K562 (cell line): ENCODE results near the gene ABCA3. TPM values are rescaled to one million over a fixed set of nuclear protein-coding genes. Genes with fewer than 3 reads are reported as not detected.

Experiments used
- ATAC-seq: fragments of 200-7000 bp; cut with Tn5 transposase; 3 replicates; pipeline ENCODE4 v1.9.1; 2020; ENCODE audit warnings: moderate library complexity
- BruUV-seq: library from RNA; stranded (reverse); fragments of 400-500 nt; replicated peaks from 2 replicates; lab custom pipeline; 2021; lab: Mats Ljungman, UMichigan
- CTCF ChIA-PET: fragments of 300-600 bp; formaldehyde crosslinking; extraction: SDS; loops from one replicate; lab custom pipeline; 2021; ENCODE audit warnings: low intra/inter-chr PET ratio; lab: Yijun Ruan, JAX
- POLR2A ChIA-PET: fragments of 300-600, 350-650 bp; sonication (Branson Sonifier 250); formaldehyde crosslinking; extraction: SDS; loops from one replicate; lab custom pipeline; 2021; ENCODE audit warnings: antibody characterized with exemption, inconsistent platforms; lab: Yijun Ruan, JAX
- DNase-seq, 4 experiments: peaks; one replicate each; pipeline versions ENCODE4 v3.0.0 to v3.0.0-alpha.2; 2011 to 2018; ENCODE audit warnings: low spot score in 3 of 4, mixed read lengths in 3 of 4; ENCODE audit errors: extremely low read depth in 1 of 4
- FAIRE-seq: peaks from 2 replicates; lab custom pipeline; 2011; peaks lifted over from hg19 to GRCh38; lab: Jason Lieb, UNC
- H2AFZ ChIP-seq: 2 replicates; pipeline ENCODE4 v1.6.0; 2011; ENCODE audit warnings: low read depth, low read length, control low read depth, inconsistent platforms
- H3K27ac ChIP-seq: fragments of 200-600 bp; 3 replicates; pipeline ENCODE4 v1.8.0; 2011; ENCODE audit warnings: low read depth, mild to moderate bottlenecking, control low read depth, inconsistent platforms, low read length, moderate library complexity, mixed read lengths; ENCODE audit errors: extremely low read depth
- H3K27me3 ChIP-seq, 2 experiments: fragments of 300-600 bp in 1 of 2; 2 replicates in 1 of 2; 3 replicates in 1 of 2; pipeline versions ENCODE4 v1.6.0 to v1.8.0; 2011; ENCODE audit warnings: inconsistent platforms in 2 of 2, low read length in 2 of 2, mild to moderate bottlenecking in 1 of 2, mixed read lengths in 1 of 2, moderate library complexity in 1 of 2; ENCODE audit not compliant: control insufficient read depth in 2 of 2, insufficient read depth in 2 of 2
- H3K36me3 ChIP-seq: fragments of 300-600 bp; 3 replicates; pipeline ENCODE4 v1.8.0; 2011; ENCODE audit warnings: mild to moderate bottlenecking, low read length, inconsistent platforms; ENCODE audit not compliant: control insufficient read depth, insufficient read depth
- H3K4me1 ChIP-seq, 2 experiments: fragments of 200-600 bp in 1 of 2; replicated peaks in 1 of 2; 2 replicates in 1 of 2; 3 replicates in 1 of 2; pipeline versions ENCODE4 v1.5.1 to v1.8.0; 2011; ENCODE audit warnings: inconsistent platforms in 2 of 2, low read length in 2 of 2, mild to moderate bottlenecking in 1 of 2, mixed read lengths in 1 of 2, moderate library complexity in 1 of 2; ENCODE audit not compliant: control insufficient read depth in 2 of 2, insufficient read depth in 2 of 2
- H3K4me2 ChIP-seq: 2 replicates; pipeline ENCODE4 v1.6.1; 2011; ENCODE audit warnings: low read length, control low read depth, inconsistent platforms, mixed read lengths; ENCODE audit not compliant: insufficient read depth
- H3K4me3 ChIP-seq: fragments of 200-600 bp; sonication (generic), shearing (Covaris generic); 2 replicates; pipeline ENCODE4 v1.5.1; 2016; ENCODE audit warnings: control low read depth, inconsistent platforms
- H3K79me2 ChIP-seq: fragments of 200-600 bp; 3 replicates; pipeline ENCODE4 v1.8.0; 2011; ENCODE audit warnings: low read length, inconsistent platforms; ENCODE audit not compliant: control insufficient read depth, insufficient read depth
- H3K9ac ChIP-seq, 2 experiments: 2 replicates each; pipeline versions ENCODE4 v1.6.0 to v1.6.1; 2011; ENCODE audit warnings: low read depth in 2 of 2, low read length in 2 of 2, control low read depth in 1 of 2, inconsistent platforms in 1 of 2, mild to moderate bottlenecking in 1 of 2, mixed read lengths in 1 of 2; ENCODE audit not compliant: insufficient read depth in 1 of 2
- H3K9me1 ChIP-seq: one replicate; pipeline ENCODE4 v1.6.0; 2011; ENCODE audit warnings: inconsistent platforms, mild to moderate bottlenecking, low read length, moderate library complexity; ENCODE audit not compliant: control insufficient read depth, insufficient read depth
- H3K9me3 ChIP-seq: replicated peaks from 2 replicates; pipeline ENCODE4 v1.5.1; 2011; ENCODE audit warnings: low read depth, low read length, inconsistent platforms; ENCODE audit not compliant: control insufficient read depth, insufficient read depth
- H4K20me1 ChIP-seq: replicated peaks from 2 replicates; pipeline ENCODE4 v1.6.1; 2011; ENCODE audit warnings: low read length, inconsistent platforms, mixed read lengths; ENCODE audit not compliant: control insufficient read depth, insufficient read depth
- GTF2F1 ChIP-seq: IDR thresholded peaks from 2 replicates; pipeline ENCODE4 v1.6.1; 2011; ENCODE audit warnings: low read depth, low read length, improper control_type of control experiment
- HSF4 ChIP-seq: fragments of 250-450 bp; sonication (Bioruptor Pico); IDR thresholded peaks from 2 replicates; pipeline ENCODE4 v2.1.2; 2022; ENCODE audit warnings: mild to moderate bottlenecking, moderate library complexity, borderline replicate concordance
- MEIS2 ChIP-seq: fragments of 450-650 bp; IDR thresholded peaks from 2 replicates; pipeline ENCODE4 v1.6.1; 2014; ENCODE audit warnings: mild to moderate bottlenecking; ENCODE audit not compliant: partially characterized antibody
- POLR3G ChIP-seq: IDR thresholded peaks from 2 replicates; pipeline ENCODE4 v1.6.1; 2011; ENCODE audit not compliant: insufficient read length, insufficient replicate concordance; ENCODE audit errors: extremely low read depth
- PPARD ChIP-seq: fragments of 250-450 bp; sonication (Bioruptor Pico); IDR thresholded peaks from 2 replicates; pipeline ENCODE4 v1.8.0; 2022; ENCODE audit warnings: inconsistent platforms, mild to moderate bottlenecking, moderate library complexity
- ZNF384 ChIP-seq: IDR thresholded peaks from 2 replicates; pipeline ENCODE4 v1.6.1; 2012; ENCODE audit warnings: low read depth, low read length, improper control_type of control experiment
- ZNF696 ChIP-seq: fragments of 250-450 bp; sonication (Bioruptor Pico); conservative IDR thresholded peaks from 2 replicates; pipeline ENCODE4 v1.4.0; 2020; ENCODE audit warnings: mild to moderate bottlenecking, moderate library complexity
- ZNF830 ChIP-seq: fragments of 250-450 bp; sonication (Bioruptor Pico); IDR thresholded peaks from 2 replicates; pipeline ENCODE4 v1.5.0; 2021; ENCODE audit warnings: mild to moderate bottlenecking
- WGBS: fragments of 100-300 bp; shearing (Covaris generic); methylation state at CpG from one replicate; pipeline ENCODE4 v1.1.6; 2016; ENCODE audit warnings: low coverage, mixed read lengths; ENCODE audit not compliant: insufficient coverage; ENCODE audit errors: missing lambda C conversion rate; 5-methylcytosine and 5-hydroxymethylcytosine counted together
- in situ Hi-C: fragments of 300-500 bp; cut with MboI; formaldehyde crosslinking; loops from 4 replicates; pipeline ENCODE4 v1.15.0; 2018; ENCODE audit warnings: inconsistent platforms, mixed read lengths
- intact Hi-C: fragments of 100-400 bp; cut with micrococcal nuclease; formaldehyde crosslinking; loops from 2 replicates; pipeline ENCODE4 v1.14.2; 2022
- polyA plus RNA-seq, 8 experiments: library from polyadenylated mRNA; depleted of rRNA in 4 of 8; stranded (reverse) in 5 of 8; unstranded in 3 of 8; fragments of >200 nt; fragmentation: Nextera tagmentation in 2 of 8; fragmentation: Illumina TruSeq in 1 of 8; extraction: Ambion mirVana in 2 of 8; extraction: Trizol in 1 of 8; gene quantifications; 2 replicates each; pipeline versions ENCODE4 v1.2.1 to v1.2.3, GENCODE V29; 2011 to 2014; ENCODE audit warnings: inconsistent platforms in 1 of 8, missing spikeins in 1 of 8
- total RNA-seq, 7 experiments: library from RNA; depleted of rRNA in 6 of 7; stranded (reverse); fragments of >200 nt in 6 of 7; fragmentation: Illumina TruSeq in 2 of 7; extraction: Trizol in 2 of 7; gene quantifications; 2 replicates each; pipeline versions ENCODE4 v1.2.1 to v1.2.3, GENCODE V29; 2011 to 2021; ENCODE audit warnings: low replicate concordance in 1 of 7
- TF ChIP-seq, protein P1 (sequence below), 2 experiments: fragments of 450-650 bp in 1 of 2; sonication (generic) in 1 of 2; formaldehyde crosslinking in 1 of 2; IDR thresholded peaks in 1 of 2; conservative IDR thresholded peaks in 1 of 2; 2 replicates each; pipeline versions ENCODE4 v1.6.1 to v1.8.1; 2016 to 2023; ENCODE audit warnings: mild to moderate bottlenecking in 2 of 2, moderate library complexity in 2 of 2, inconsistent platforms in 1 of 2, missing genetic modification reagents in 1 of 2
- TF ChIP-seq, protein P2 (sequence below): fragments of 250-450 bp; sonication (Bioruptor Pico); IDR thresholded peaks from 2 replicates; pipeline ENCODE4 v1.8.0; 2021; ENCODE audit warnings: moderate library complexity, mild to moderate bottlenecking, inconsistent platforms
- TF ChIP-seq, protein P3 (sequence below): fragments of 450-650 bp; IDR thresholded peaks from 2 replicates; pipeline ENCODE4 v1.7.0; 2016; ENCODE audit warnings: borderline replicate concordance
- TF ChIP-seq, protein P4 (sequence below): fragments of 250-450 bp; sonication (Bioruptor Pico); IDR thresholded peaks from 2 replicates; pipeline ENCODE4 v1.4.0; 2020

Gene ABCA3
- total and polyA plus RNA-seq, 9 of the 15 experiments (the other 6 are each of a cell fraction or from before 2014, with no cell fraction given), result 0.66 to 23.7 (median 6.9) TPM

DNA sequence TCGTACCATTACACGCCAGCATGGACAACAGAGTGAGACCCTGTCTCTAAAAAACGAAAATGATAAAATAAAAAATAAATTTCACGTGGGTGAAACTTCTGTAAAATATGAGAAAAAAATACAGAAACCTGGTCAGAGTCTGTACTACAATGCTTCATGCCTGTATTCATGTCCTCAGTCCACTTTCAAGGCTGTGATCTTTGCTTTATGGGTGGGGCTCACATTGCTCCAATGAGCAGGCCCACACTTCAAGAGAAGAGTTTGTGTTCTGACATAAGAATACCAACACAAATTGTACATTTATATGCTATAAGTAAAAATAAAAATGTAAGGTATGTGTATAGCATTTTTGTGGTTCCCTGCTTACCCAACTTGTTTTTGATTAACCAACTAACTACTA lies 32.2 kb upstream of the ABCA3 start (continued):
- TF ChIP-seq ZNF384, result no peak
- TF ChIP-seq, protein P1, sequence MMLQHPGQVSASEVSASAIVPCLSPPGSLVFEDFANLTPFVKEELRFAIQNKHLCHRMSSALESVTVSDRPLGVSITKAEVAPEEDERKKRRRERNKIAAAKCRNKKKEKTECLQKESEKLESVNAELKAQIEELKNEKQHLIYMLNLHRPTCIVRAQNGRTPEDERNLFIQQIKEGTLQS (IDR thresholded peaks at IDR 0.05), result no peak
- TF ChIP-seq, protein P1 (CRISPR knock-in tag; conservative IDR thresholded peaks at IDR 0.05), result no peak

DNA sequence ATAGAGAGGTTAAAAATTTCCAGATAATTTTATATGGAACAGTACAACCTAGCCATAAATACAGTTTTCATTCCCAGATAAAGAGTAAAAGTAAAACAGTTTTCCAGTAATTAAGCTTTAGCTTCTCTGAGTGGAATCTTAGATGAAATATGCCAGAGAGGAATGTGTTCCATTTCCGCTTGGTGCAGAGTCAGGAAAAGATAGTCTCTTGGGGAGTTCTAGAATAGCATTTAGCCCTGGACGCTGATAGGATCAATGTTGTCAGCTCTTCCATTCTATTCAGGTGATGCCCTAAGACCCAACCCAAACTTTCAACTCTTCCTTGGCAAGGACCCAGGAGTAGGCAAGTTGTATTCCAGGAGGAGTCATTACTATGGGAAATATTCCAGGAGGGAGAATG lies 30.9 kb upstream of the ABCA3 start:
- in situ Hi-C loops (no loop called here), intact Hi-C loops (no loop called here)
- ChIA-PET POLR2A (interaction anchor here (1.0 kb wide), 1 partner anchor 9 kb away, joined by 3 read pairs; no protein-coding TSS in a partner anchor), CTCF (interaction anchor here (0.5 kb wide), 1 partner anchor 42 kb away, joined by 5 read pairs; no protein-coding TSS in a partner anchor)
- Histone ChIP-seq H3K27ac (no peak overlapping the region), H3K4me3 (no peak overlapping the region), H3K9me1 (no peaks in the 10 kb centered on the region), H3K27me3 (peaks cover 12 to 25% of the 10 kb centered on the region in 2 experiments; a peak in 4 of 5 replicates), H2AFZ (no peak overlapping the region), H3K9me3 (no peaks in the 10 kb centered on the region), H3K9ac (no peak overlapping the region), H3K4me1 (no peaks in the 10 kb centered on the region), H3K36me3 (no peaks in the 10 kb centered on the region), H3K4me2 (no peak overlapping the region), H3K79me2 (no peaks in the 10 kb centered on the region), H4K20me1 (no peaks in the 10 kb centered on the region)
- no peak for ATAC-seq
- no peak for DNase-seq
- BruUV-seq, result no TSS peak
- FAIRE-seq, result no peak
- 0% methylated on average over 2 of the region's 2 CpGs for WGBS
- TF ChIP-seq MEIS2 (no peak), HSF4 (CRISPR knock-in tag) (no peak), ZNF830 (CRISPR knock-in tag) (no peak), GTF2F1 (no peak), PPARD (CRISPR knock-in tag) (no peak), ZNF696 (no peak), POLR3G (no peak)
- TF ChIP-seq, protein P2, sequence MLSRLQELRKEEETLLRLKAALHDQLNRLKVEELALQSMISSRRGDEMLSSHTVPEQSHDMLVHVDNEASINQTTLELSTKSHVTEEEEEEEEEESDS (CRISPR knock-in tag), result no peak
- TF ChIP-seq, protein P3, sequence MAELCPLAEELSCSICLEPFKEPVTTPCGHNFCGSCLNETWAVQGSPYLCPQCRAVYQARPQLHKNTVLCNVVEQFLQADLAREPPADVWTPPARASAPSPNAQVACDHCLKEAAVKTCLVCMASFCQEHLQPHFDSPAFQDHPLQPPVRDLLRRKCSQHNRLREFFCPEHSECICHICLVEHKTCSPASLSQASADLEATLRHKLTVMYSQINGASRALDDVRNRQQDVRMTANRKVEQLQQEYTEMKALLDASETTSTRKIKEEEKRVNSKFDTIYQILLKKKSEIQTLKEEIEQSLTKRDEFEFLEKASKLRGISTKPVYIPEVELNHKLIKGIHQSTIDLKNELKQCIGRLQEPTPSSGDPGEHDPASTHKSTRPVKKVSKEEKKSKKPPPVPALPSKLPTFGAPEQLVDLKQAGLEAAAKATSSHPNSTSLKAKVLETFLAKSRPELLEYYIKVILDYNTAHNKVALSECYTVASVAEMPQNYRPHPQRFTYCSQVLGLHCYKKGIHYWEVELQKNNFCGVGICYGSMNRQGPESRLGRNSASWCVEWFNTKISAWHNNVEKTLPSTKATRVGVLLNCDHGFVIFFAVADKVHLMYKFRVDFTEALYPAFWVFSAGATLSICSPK, result no peak
- TF ChIP-seq, protein P4, sequence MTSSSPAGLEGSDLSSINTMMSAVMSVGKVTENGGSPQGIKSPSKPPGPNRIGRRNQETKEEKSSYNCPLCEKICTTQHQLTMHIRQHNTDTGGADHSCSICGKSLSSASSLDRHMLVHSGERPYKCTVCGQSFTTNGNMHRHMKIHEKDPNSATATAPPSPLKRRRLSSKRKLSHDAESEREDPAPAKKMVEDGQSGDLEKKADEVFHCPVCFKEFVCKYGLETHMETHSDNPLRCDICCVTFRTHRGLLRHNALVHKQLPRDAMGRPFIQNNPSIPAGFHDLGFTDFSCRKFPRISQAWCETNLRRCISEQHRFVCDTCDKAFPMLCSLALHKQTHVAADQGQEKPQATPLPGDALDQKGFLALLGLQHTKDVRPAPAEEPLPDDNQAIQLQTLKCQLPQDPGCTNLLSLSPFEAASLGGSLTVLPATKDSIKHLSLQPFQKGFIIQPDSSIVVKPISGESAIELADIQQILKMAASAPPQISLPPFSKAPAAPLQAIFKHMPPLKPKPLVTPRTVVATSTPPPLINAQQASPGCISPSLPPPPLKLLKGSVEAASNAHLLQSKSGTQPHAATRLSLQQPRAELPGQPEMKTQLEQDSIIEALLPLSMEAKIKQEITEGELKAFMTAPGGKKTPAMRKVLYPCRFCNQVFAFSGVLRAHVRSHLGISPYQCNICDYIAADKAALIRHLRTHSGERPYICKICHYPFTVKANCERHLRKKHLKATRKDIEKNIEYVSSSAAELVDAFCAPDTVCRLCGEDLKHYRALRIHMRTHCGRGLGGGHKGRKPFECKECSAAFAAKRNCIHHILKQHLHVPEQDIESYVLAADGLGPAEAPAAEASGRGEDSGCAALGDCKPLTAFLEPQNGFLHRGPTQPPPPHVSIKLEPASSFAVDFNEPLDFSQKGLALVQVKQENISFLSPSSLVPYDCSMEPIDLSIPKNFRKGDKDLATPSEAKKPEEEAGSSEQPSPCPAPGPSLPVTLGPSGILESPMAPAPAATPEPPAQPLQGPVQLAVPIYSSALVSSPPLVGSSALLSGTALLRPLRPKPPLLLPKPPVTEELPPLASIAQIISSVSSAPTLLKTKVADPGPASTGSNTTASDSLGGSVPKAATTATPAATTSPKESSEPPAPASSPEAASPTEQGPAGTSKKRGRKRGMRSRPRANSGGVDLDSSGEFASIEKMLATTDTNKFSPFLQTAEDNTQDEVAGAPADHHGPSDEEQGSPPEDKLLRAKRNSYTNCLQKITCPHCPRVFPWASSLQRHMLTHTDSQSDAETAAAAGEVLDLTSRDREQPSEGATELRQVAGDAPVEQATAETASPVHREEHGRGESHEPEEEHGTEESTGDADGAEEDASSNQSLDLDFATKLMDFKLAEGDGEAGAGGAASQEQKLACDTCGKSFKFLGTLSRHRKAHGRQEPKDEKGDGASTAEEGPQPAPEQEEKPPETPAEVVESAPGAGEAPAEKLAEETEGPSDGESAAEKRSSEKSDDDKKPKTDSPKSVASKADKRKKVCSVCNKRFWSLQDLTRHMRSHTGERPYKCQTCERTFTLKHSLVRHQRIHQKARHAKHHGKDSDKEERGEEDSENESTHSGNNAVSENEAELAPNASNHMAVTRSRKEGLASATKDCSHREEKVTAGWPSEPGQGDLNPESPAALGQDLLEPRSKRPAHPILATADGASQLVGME, result no peak
